ENCODE measurements around the gene TMEM39A.

TMEM39A gene, protein sequence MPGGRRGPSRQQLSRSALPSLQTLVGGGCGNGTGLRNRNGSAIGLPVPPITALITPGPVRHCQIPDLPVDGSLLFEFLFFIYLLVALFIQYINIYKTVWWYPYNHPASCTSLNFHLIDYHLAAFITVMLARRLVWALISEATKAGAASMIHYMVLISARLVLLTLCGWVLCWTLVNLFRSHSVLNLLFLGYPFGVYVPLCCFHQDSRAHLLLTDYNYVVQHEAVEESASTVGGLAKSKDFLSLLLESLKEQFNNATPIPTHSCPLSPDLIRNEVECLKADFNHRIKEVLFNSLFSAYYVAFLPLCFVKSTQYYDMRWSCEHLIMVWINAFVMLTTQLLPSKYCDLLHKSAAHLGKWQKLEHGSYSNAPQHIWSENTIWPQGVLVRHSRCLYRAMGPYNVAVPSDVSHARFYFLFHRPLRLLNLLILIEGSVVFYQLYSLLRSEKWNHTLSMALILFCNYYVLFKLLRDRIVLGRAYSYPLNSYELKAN

GRCh38 chr3:119463171-119464169 lies at the start of gene TMEM39A:
Gene TMEM39A (minus strand): TSS chr3:119463615. CDS start chr3:119462074, 1,541 bp downstream.
- DNase-seq, result peak; percentile 90

GRCh38 chr3:119510690-119511089 lies 47.3 kb upstream of the TMEM39A start:
- DNase-seq, result no peak

- no peak for DNase-seq
Observed at GRCh38 chr3:119508172-119508845, 44.9 kb upstream of the TMEM39A start.

- no peak for DNase-seq
Observed at GRCh38 chr3:119507404-119507803, 44.0 kb upstream of the TMEM39A start.

DNA sequence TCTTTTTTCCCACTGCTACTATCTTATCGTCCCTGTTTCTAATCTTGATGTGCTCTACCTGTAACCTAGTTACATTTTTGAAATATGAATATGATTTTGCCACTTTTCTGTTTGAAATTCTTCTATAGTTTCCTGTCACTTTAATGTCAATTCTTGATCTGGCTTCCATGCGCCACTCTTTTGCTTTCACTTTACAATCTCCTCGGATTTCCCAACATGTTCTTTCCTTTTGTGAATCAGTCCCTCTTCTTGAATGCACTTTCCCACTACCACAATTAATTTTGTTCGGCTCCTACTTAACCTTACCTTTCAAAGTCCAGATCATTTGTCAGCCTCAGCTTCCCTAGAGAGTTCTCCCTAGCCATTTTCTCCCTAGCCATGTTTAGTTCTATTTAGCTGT lies 43.2 kb upstream of the TMEM39A start:
- no peak for DNase-seq

GRCh38 chr3:119500901-119501300 lies 37.5 kb upstream of the TMEM39A start:
- DNase-seq, result no peak

- DNase-seq, result no peak
Observed at GRCh38 chr3:119500265-119500664, 36.9 kb upstream of the TMEM39A start.

DNA sequence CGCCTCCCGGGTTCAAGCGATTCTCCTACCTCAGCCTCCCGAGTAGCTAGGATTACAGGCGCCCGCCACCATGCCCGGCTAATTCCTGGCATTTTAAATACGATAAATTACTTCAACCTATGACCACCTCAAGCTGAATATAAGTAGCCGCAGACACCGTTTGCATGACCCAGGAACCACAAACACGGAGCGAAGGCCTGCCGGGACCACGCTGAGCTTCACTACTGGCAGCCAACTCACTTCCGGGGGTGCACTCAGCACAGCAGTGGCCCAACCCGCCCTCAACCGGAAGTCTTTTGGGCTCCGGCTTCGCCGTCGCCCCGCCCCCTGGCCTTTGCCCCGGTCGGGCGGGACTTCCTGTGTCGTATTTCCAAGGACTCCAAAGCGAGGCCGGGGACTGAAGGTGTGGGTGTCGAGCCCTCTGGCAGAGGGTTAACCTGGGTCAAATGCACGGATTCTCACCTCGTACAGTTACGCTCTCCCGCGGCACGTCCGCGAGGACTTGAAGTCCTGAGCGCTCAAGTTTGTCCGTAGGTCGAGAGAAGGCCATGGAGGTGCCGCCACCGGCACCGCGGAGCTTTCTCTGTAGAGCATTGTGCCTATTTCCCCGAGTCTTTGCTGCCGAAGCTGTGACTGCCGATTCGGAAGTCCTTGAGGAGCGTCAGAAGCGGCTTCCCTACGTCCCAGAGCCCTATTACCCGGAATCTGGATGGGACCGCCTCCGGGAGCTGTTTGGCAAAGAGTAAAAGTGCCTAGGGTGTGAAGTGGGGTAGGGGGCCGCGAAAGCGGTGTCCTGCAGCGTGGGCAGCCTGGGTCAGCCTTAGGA lies 35.0 kb upstream of the TMEM39A start, which contains the start of gene TIMMDC1:
TSS of gene TIMMDC1 (plus strand) at position 362 of the 826 bp plus-strand sequence. CDS start at position 549, 187 bp downstream.
- DNase-seq, result peak; percentile 89

GRCh38 chr3:119497820-119498185 lies 34.4 kb upstream of the TMEM39A start:
- no peak for DNase-seq

DNA sequence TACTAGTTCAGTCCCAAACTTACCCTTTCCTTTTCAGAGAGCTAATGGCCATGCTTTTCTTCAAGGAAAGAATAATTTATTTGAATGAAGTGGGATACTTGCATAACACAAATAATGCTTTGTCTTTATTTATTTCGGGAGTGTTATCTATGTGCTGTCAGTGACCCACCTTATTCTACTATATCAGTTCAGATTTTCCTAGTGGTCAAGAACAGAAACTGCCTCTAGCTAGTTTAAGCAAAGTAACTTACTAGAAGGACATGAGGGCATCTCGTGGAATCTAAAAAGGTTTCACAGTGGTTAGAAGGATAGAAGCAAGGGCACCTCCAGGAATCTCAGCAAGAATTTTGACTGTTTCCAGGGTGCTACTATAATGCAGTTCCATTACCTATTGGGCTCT lies 31.2 kb upstream of the TMEM39A start:
- DNase-seq, result no peak

DNA sequence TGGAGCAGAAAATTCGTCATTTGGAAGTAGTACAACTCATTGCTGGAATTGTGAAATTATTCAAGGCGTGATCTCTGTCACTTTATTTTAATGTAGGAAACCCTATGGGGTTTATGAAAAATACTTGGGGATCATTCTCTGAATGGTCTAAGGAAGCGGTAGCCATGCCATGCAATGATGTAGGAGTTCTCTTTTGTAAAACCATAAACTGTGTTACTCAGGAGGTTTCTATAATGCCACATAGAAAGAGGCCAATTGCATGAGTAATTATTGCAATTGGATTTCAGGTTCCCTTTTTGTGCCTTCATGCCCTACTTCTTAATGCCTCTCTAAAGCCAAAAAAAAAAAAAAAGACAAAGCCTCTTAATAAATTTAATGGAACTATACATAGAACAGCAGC lies 29.4 kb upstream of the TMEM39A start:
- no peak for DNase-seq

GRCh38 chr3:119492128-119492527 lies 28.7 kb upstream of the TMEM39A start:
- no peak for DNase-seq

GRCh38 chr3:119490153-119490552 lies 26.7 kb upstream of the TMEM39A start:
- no peak for DNase-seq

DNA sequence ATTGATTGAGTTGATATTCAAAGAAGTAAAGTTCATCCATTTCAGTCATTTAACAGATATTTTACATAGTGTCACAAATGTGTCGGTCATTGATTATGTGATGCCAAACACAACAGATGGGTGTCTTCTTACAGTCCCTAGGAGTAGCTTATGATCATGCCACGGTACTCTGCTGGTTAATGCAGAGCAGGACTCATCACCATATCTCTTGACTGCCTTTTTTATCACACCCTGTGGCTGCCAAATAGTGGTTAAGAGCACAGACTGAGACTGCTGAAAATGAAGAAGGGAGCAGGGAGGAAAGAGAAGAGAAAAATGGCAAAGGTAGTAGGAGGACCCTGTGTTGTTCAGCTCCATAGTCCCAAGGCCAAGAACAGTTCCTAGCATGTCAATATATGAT lies 22.1 kb upstream of the TMEM39A start:
- DNase-seq, result no peak

GRCh38 chr3:119483101-119483500 lies 19.7 kb upstream of the TMEM39A start:
- DNase-seq, result no peak

DNA sequence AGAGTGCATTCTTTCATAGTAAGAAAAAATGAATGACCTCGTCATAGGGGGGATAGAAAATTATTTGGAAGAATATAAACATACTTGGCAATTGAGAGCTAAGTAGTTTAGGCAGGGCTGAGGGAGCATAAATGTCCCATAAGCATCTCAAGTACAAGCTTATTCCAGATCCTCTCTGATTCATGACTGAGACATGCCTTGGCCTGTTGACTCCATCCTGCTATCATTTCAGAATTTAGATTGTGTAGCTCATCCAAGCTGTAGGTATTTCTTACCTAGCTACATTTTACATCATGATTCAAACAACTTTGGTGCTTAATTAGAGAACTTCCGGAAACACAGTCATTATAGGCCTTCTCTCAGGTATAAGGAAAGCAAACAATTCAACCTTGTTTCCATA lies 17.7 kb upstream of the TMEM39A start:
- no peak for DNase-seq

GRCh38 chr3:119470866-119471265 lies 7.5 kb upstream of the TMEM39A start:
- no peak for DNase-seq

DNA sequence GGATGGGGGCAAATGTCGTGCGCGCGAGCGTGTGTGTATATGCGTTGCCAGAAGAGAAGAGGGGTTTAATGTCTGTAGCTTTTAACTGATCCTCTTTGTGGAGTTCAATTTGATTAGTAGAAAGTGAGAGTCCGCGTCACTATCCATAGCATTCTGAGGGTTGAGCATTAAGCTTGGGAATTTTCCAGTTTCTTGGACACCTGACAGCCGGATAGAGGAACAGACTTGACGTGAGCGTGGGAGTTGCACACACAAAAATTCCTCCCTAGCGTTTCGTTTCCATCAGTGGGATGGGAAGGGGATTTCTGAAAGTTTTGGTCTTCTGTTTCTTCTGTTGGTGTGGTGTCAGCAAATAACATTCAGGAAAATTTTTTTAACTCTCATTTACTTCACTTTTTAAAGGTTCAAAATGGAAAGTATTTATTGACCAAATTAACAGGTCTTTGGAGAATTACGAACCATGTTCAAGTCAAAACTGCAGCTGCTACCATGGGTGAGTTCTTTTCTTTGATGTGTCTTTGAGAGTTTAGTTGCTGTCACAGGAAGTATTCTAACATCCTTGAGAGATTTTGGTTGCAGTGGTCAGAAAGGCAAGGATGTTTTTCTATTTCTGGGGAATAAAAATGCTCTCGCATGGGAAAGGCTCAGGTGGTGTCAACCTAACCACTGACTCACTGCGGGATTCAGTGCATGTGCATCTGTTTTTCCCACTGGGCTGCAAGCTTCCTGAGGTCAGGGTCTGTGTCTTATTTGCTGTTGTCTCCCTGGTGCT lies 6.2 kb upstream of the TMEM39A start:
- peak; percentile 11 for DNase-seq

GRCh38 chr3:119468041-119468440 lies 4.6 kb upstream of the TMEM39A start:
- DNase-seq, result no peak

- DNase-seq, result no peak
Observed at GRCh38 chr3:119457246-119457645, 6.2 kb downstream of the TMEM39A start.

GRCh38 chr3:119456469-119456868 lies 6.9 kb downstream of the TMEM39A start:
- no peak for DNase-seq

Data from SHP77 treated with DMSO at 0.1 percent for 48 hours (cell line).